Activated CD4-positive, CD25-positive, alpha-beta regulatory T cell treated with anti-CD3 and anti-CD28 coated beads, Interleukin-2, amount 50 U/mL, for 72 hours (primary cell): ENCODE data around the gene ITPKB.
"Not testable (repeated sequence)": the region's sequence is repeated elsewhere in the genome, so short reads cannot be mapped to it uniquely, and the experiment has no call there.

Experiments
- DNase-seq: peaks from one replicate; pipeline ENCODE4 v3.0.0; 2021

ITPKB gene

DNA sequence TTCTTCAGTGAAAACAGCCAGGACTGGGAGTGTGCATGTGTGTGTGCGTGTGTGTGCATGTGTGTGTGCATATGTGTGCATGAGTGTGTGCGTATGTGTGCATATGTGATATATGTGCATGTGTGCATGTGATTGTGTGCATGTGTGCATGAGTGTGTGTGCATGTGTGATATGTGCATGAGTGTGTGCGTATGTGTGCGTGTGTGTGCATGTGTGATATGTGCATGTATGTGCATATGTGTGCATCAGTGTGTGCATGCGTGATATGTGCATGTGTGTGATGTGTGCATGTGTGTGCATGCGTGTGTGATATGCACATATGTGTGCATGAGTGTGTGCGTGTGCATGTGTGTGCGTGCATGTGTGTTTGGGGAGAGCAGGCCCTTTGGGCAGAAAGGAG lies 89.8 kb downstream of the ITPKB start:
- no peak for DNase-seq

DNA sequence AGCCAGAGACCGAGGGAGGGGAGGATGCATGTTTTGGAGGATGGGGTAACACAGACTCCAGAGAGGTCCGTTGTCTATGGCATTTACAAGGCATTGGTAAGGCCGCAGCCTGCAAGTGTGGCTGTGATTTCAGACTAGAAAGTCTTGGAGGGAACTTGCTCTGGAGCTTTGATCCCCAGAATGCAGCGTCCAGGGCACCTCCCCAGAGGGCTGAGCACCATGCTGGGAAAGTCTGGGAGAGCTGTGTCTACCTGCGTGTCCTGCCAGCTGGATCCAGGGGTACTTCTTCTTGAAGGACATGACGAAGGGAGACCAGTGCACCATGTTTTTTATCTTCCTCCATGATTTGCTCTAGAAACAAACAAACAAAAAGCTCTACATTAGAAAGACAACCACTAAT lies 90.7 kb downstream of the ITPKB start:
- no peak for DNase-seq

DNA sequence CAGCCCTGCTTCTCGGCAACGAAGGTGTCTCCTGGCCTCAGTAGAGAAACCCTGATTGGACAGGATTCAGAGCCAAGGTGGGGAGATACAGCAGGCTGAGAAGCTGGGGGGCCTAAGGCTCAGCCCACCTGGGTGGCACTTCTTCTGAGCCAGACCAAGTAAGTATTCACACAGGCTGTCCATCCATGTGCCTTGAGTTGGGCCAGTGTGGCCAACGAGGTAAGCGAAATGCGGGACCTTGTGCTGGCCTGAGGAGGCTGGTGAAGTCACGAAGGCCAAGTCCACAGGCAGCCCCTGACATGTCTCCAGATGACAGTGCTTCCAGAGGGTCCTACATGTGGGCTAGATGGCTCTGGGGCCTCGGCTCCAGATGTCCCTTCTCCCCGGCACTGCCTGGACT lies 91.4 kb downstream of the ITPKB start:
- no peak for DNase-seq

DNA sequence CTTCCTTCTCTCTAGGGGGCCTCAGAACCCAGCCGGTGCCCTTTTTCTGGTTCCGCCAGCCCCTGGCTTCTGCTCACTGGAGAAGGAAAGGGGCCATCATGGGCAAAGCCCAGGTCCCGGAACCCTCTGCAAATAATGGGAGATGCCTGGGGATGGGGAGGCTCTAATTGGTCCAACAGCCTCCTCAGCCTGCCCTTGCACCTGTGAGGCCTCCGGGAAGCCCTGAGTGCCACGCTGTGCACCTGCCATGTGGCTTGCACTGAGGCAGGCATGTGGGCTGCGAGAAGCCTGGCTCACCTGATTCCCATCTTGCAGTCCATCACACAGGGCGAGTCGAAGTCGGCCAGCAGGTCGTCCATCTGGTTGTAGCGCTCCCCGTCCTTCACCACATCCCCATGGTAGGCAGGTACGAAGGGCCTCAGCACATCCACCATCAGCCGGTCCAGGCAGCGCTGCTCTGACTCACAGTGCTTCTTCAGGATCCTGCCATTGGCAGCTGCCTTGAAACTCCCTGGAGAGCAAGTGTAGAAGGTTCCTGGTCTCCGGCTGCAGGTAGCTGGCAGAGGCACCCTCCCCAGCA lies 92.1 kb downstream of the ITPKB start:
- no peak for DNase-seq

DNA sequence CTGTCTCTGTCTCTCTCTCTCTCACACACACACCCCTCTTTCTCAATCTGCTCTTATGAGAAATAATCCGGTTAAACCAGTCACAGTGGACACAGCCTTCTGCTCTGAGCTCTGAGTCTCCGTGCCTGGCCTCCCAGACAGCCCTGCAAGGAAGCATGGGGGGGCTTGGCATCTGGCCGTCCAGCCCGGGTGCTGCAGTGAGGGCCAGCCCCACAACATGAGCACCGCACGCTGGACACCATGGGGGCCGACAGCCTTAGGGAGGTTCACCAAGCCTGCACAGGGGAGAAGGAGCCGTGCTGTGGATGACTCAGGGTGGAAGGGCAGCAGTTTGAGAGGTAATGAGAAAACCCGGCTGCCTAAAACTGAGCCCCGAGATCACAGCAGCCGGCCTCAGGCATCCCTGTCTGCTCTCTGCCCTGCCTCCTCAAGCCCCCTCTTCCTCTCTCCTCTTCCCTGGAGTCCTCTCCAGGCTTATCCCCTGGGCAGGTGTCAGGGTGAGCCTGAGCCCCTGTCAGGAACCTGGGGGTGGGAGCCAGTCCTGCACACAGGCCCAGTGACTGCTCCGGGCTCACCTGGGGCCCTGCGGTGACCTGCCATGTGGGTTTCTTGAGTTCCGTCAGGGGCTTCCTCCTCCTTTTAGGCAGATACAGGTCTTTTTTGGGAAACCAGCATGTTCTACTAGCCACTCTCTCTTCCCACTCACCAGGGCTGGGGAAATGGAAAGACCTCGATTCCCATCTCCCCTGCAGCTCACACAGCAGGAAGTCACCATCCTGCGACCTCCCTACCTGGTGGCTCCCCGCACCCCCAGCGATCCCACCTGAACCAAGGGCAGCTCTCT lies 92.8 kb downstream of the ITPKB start:
- DNase-seq: no peak

DNA sequence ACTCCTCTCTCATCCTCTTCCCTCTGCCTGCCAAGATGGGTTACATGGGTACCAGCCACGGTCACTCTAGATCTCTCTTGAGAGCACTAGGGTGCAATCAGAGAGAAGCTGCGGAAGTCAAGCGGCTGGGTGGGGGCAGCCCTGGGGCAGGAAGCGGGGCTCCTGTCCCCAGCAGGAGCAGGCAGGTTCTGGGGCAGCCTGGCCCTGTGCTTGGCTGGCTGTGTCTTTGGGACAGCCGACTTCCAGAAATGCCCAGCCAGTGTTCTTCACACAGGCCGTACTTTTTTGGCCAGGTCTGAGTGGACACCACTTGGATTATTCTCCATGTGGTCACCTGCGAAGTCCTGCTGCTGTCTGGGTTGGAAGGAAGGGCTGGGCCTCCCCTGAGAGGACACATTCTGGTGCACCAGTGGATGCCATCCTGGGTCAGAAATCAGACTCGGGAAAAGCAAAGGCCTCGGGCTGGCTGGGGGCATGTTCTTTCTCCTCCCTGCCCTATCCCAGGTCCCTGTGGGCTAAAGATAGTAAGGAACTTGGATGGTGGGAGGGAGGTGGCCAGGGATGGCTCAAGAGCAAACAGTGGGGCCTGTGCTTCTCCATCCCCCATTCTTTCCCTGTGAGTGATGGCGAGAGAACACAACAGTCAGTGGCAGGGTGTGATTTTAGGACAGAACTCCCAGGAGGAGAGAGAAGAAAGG lies 93.7 kb downstream of the ITPKB start:
- DNase-seq: no peak

DNA sequence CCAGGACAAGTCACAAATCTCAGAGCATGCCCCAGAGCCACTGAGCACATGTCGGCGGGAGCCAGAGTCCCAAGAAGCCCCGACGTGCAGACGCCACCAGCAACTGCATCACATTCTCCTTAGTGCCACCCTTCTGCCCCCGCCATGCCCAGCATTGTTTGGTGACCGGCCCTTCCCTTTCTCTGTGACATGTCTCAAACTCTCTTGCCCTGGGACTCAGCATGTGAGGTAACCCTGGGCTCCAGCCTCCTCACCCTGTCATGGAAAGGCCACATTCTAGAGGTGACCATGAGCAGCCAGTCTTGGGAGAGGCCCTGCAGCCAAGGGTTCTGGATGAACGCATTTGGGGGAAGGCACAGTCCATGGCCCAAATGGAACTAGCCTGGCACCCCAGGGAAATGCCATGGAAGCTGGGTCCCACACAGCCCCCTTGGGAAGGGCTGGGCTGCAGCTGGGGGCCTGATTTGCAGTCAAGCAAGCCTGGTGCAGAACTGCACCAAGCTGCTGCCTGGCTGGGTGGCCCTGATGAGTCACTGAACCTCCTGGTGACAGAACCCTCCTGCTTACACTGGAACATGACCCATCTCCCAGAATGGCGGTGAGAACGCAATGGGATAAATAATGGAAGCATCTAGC lies 94.4 kb downstream of the ITPKB start:
- no peak for DNase-seq

DNA sequence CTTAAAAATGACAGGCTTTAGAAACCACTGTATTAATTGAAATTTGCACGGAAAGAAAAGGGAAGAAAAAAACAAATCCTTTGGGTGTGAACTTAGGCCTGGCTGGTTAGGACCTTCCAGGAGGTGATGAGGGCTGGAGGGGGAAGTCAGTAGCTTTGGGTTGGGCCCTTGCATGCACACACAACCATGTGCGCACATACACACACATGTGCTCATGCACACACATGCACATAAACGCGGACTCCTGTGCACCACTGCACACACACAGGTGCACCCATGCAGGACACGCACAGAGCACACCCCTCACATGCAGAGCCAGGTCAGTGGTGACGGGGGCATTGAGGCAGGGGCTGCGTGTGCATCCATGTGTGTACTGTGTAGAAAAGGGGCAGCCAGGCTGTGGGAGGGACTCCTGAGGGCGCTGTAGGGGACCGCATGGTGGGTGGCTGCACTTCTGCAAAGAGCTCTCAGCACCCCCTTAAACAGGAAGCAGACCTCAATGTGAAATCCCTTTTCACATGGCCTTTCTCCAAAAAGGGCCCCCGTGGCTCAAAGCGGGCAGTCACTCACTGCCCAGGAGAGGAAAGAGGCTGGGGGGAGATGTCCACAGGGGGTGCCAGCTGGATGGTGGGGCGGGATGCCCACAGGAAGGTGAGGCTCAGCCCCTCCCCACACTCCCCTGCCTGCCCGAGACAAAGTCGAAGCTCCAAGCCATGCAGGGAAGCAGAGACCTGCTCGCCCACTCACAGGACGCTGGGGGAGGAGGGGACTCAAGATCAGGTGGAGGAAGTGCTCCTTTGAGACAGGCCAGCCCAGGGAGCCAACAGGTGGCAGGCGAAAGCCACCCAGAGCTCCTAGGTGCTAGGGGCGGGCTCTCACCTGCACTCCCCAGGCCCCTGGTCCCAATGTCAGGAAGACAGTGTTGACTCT lies 95.2 kb downstream of the ITPKB start:
- no peak for DNase-seq

DNA sequence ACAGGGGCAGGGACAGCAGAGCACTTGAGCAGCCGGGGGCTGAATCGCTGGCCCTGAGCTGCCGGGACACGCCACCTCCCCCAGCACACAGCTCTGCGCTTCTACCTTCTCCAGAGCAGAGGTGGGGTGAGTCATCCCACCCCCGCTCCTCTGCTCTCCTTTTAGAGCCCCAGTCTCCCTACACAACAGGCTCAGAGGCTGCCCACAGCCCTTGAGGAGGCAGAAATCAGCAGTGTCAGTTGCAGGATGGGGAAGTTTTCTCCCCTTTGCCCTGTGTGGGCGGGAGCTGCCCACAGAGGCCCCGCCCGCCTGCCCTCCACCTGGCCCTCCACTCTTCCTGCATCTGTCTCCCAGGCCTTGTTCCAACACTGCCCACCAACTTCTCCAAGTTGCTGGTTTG lies 95.9 kb downstream of the ITPKB start:
- peak; percentile 66 for DNase-seq

DNA sequence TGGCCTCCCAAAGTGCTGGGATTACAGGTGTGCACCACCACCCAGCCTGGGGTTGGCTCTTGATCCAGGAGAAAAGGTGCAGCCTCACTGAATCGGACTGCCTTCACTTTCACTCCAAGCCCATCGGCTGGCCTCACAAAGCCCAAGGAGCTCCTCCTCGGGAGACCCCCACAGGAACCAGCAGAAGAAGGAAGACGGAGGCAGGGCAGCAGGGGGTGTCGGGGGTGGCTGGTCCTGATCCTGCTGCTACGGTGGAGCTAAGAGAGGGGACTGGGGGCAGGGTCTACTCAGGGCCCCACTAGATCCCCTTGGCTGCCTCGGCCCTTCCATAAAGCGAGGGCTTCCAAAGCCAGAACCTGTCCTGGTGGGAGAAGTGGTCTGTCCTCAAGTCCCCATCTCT lies 96.7 kb downstream of the ITPKB start:
- no peak for DNase-seq

DNA sequence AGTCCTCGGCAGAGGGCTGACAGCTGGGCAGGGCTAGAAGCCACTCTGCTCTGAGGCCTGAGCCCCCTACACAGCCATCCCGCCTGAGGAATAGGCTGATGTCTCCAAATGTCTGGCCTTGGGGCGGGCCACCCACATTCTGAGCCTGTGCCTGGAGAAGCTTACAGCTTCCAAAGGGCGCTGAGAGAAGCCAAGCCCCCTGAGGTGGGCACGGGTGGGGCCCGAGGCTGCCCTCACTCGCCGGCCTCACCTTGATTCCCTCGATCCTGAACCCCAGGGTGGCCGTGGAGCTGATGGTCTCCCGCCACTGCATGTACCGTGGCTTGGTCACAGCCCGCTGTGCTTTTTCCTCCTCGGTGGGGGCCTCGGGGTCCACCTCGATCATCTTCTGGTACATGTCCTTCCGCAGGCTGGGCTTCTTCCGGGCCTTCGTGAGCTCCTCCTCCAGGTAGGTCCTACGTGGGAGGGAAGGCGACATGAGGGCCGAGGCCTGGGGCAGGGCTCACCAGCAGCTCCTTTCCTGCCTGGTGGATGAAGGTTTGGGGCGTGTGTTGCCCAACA lies 97.3 kb downstream of the ITPKB start:
- DNase-seq: no peak

DNA sequence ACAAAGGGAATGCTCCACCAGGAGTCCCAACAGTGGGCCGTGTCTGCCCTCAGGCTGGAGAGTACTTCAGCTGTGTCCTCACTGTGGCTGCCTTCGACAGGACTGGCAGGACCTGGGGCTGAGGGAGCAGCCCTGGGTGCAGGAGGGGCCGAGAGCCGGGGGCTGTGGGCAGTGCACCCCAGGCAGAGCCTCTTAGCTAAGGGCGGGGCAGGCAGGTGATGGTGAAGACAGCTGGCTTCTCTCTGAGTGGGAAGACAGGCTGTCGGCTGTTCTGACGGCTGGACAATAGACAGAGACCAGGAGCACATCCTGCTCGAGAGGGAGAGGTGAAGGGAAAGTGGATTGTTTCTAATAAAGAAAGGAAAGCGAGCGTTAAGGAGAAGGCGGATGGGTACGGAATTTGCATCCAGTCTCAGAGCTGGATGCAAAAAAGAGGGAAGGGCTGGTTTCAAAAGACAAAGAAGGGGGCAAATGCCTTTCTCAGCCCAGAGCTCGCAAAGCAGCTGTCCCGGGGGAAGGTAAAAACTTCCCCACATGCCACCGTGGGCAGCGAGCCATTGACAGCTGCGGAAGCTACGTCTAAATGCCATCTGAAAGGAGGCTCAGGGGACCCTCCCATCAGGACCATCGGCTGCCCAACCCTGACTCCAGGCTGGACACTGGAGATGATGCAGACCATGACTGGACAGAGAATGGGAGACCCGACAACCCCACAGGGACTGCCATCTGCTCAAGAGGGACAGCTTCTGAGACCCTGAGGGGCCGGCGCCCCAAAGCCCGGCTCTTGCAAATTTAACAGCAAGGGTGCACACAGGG lies 98.6 kb downstream of the ITPKB start:
- no peak for DNase-seq

DNA sequence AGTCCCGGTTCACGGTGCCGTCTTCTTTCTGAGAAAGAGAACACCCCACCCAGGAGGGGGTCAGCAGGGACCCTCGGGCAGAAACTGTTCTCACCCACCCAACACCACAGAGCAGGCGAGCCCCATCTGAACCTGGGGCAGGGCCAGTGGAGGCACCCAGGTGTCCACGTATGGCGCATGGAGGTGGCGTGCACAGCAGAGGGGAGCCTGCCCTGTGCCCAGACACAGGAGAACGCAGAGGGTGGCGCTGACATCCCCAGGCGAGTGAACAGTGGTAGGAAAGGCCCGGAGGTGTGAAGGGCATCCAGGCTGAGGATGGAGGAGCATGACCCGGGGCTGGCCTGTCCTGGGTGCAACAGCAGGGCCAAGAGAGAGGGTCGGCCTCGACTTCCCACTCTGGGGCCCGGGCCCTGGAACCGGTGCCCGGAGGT lies 99.4 kb downstream of the ITPKB start:
- DNase-seq: no peak

DNA sequence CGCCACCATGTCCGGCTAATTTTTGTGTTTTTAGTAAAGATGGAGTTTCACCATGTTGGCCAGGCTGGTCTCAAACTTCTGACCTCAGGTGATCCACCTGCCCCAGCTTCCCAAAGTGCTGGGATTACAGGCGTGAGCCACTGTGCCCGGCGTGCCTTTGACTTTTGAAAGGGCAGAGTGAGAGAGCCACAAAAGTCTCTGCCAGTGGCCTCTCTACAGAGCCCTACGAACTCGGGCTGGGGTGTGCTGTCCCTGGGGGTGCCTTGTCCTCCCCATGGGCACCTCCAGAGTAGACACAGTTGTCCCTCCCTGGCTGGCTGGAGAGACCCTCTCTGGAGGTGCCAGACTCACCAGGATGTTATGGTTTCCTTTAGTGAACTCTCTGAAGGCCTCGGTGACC lies 99.9 kb downstream of the ITPKB start:
- not testable (repeated sequence) for DNase-seq

DNA sequence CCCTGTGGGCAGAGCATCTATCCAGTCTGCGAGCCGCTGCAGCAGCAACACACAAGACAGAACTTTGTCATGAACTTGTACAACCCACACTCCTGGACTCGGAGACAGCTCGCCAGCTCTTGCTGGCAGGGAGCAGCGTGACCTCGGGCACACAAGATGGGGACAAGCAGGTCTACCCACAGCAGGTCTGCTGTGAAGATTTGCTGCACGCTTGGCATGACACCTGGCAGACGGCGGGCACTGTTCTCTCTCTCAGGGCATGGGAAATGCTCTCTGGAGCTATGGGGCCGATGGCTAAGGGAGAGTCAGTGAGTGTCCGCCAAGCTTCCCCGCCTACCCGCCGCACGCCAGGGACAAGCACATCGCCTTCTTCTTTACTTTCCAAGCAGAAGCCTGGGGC lies 100.5 kb downstream of the ITPKB start:
- DNase-seq: peak; percentile 17

DNA sequence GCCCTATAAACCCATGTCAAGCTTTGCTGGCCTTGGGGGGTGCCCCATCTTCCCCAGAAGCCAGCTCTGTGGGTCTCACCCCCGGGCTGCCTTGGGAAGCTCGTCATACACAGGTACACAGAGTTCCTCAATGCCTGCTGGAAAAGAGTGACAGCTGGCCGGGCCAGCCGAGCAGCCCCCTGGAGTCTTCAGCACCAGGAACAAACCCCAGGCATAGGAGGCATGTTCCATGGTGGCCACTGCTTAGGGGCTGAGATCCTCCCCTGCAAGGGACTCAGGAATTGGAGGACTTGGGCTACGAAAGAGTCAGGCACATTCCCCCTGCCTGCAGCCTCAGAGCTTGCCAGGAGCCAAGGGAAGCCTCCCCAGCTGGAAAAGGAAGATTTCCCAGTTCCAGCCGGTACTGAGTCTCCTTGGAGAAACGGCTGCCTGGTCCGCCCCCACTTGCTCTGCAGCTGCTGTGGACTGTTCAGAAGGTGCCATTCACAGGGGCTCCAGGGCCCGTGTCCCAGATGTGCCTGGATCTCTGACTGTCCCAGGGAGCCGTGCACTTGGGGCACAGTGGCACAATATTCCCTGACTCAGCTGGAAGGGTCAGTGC lies 101.0 kb downstream of the ITPKB start:
- DNase-seq: peak; percentile 27

DNA sequence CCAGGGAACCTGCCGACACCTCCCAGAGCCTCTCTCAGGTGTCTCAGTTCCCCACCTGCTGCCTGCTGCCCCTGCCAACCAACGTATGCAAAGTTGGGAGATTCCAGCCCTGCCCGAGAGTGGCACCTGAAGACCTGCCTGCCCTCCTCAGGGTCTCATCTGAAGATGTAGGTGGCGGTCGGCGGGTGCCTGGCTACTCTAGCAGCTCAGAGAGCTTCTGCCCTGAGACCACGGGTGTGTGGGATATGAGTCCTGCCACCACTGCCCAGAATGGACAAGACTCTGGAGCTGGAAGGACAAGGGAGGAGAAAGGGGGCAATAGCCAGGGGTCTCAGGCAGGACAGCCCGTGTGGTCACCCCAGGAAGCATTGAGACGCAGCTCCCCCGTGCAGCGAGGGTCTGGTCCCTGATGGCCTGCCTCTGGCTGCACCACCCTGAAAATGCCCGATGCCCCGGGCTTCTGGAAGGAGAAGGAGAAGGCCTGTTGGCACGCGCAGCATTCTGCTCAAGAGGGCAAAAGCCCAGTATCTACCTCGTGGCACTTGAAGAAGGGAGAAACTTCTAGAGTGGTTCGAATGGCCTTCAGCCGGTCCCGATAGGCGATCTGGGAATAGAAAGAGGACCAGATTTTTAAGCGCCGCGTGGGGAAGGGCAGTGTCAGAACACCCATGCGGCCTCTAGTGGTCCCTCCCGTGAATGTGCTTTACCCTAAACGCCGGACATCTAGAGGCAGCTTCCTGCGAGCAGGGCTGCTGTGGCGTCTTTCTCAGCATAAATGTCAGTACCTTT lies 101.7 kb downstream of the ITPKB start:
- peak; percentile 25 for DNase-seq

DNA sequence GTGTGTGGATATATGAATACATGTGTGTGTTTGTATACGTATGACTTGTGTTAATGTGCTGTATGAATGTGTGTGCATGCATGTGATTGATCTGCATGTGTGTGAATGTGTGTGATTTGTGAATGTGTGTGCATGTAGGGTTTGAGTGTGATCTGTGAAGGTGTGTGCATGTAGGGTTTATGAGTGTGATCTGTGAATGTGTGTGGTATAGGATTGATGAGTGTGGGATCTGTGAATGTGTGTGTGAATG lies 102.3 kb downstream of the ITPKB start:
- DNase-seq: no peak

DNA sequence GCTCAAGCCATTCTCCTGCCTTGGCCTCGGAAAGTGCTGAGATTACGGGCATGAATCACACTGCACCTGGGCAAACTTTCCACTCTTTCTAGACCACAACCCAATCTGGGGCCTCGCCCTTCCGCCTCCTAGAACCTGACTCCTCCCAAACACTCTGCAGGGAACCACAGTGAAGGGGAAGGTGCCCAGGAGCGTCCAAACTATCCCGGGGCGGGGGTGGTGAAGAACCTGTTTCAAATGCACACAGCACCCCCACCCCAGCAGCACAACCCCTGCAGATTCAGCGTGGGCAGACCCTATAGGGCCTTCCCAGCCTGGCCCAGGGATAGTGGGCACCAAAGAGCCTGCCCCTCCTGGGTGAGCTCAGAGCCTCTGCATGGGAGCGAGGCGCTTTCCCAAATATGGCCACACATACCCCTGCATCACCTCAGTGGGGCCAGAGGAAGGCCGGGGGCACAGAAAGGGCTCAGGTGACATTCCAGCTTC lies 103.6 kb downstream of the ITPKB start:
- peak; percentile 34 for DNase-seq

DNA sequence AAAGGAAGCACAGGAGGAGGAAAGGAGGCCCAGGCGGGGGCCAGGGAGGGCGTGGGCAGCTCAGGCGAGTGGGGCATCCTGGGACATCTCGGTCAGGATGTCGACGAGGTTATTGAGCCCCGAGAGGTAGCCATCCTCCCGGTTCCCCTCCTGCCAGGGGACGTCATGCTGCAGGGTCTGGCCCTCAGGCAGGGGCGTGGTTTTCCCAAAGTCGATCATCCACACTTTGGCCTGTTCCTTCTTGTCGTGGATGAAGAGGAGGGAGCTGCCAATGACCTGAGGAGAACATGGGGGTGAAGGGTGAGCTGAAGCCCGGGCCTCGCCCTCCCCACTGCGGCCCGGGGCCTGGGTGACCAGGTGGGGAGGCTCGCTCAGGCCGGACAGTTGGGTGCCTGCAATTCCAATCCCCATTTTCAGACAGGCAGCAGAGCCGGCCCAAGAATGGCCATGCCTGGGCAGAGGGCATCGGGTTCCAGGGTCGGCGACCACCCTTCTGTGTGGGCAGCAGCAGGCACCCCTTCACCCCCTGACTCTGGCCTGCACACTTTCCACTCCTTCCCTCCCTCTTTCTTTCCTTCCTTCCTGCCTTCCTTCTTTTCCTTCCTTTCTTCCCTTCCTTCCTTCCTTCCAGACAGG lies 104.4 kb downstream of the ITPKB start:
- peak; percentile 28 for DNase-seq
